GM21526 (cell line): ENCODE data around the gene MSH3.
"Not testable (repeated sequence)": the region's sequence is repeated elsewhere in the genome, so short reads cannot be mapped to it uniquely, and the experiment has no call there.

Experiments
- ATAC-seq: cut with Tn5 transposase; IDR thresholded peaks from one replicate; pipeline ENCODE4 v1.9.1; 2021; ENCODE audit warnings: moderate library complexity; ENCODE audit not compliant: unreplicated experiment, low FRiP score

MSH3 gene

GRCh38 chr5:80655231-80655774 is 851 bp downstream of the MSH3 start:
- no peak for ATAC-seq

- no peak for ATAC-seq
These were observed 2.0 kb downstream of the MSH3 start for GRCh38 chr5:80656425-80656824.

GRCh38 chr5:80659106-80659505 is 4.7 kb downstream of the MSH3 start:
- ATAC-seq: no peak

- not testable (repeated sequence) for ATAC-seq
These were observed 6.2 kb downstream of the MSH3 start for GRCh38 chr5:80660661-80661060.

- ATAC-seq: no peak
These were observed 7.7 kb downstream of the MSH3 start for GRCh38 chr5:80662108-80662507.

GRCh38 chr5:80665057-80665456 is 10.6 kb downstream of the MSH3 start:
- no peak for ATAC-seq

GRCh38 chr5:80667384-80667783 is 12.9 kb downstream of the MSH3 start:
- ATAC-seq: no peak

- ATAC-seq: peak; percentile 48
These were observed 13.8 kb downstream of the MSH3 start for GRCh38 chr5:80668016-80668969.

GRCh38 chr5:80672140-80672736 is 17.8 kb downstream of the MSH3 start:
- ATAC-seq: no peak

GRCh38 chr5:80676706-80677105 is 22.3 kb downstream of the MSH3 start:
- no peak for ATAC-seq

- no peak for ATAC-seq
These were observed 32.3 kb downstream of the MSH3 start for GRCh38 chr5:80686757-80687156.

GRCh38 chr5:80688648-80689420 is 34.4 kb downstream of the MSH3 start:
- no peak for ATAC-seq

GRCh38 chr5:80689627-80690026 is 35.2 kb downstream of the MSH3 start:
- no peak for ATAC-seq

- ATAC-seq: no peak
These were observed 41.2 kb downstream of the MSH3 start for GRCh38 chr5:80695666-80696065.

- ATAC-seq: no peak
These were observed 42.0 kb downstream of the MSH3 start for GRCh38 chr5:80696450-80696849.

GRCh38 chr5:80697100-80697499 is 42.6 kb downstream of the MSH3 start:
- ATAC-seq: no peak

- no peak for ATAC-seq
These were observed 43.9 kb downstream of the MSH3 start for GRCh38 chr5:80698369-80698768.

- no peak for ATAC-seq
These were observed 47.1 kb downstream of the MSH3 start for GRCh38 chr5:80701597-80701996.

GRCh38 chr5:80703291-80703690 is 48.8 kb downstream of the MSH3 start:
- no peak for ATAC-seq

GRCh38 chr5:80703747-80704146 is 49.3 kb downstream of the MSH3 start:
- ATAC-seq: no peak

GRCh38 chr5:80704221-80704620 is 49.8 kb downstream of the MSH3 start:
- no peak for ATAC-seq
